Activated gamma-delta T cell (primary cell): ENCODE data around the gene ELAVL4.

Source experiments
- DNase-seq: peaks from one replicate; lab custom pipeline; 2025; lab: John Stamatoyannopoulos, UW

Gene ELAVL4

GRCh38 chr1:50252196-50252595 lies 143.5 kb downstream of the ELAVL4 start:
- no peak for DNase-seq
